Ovary (tissue), 3 donors: ENCODE results near the gene CBX3.

Experiments
- CTCF ChIP-seq, 3 donors: fragments of 450-650 bp in 2 of 3; fragments of 200-600 bp in 1 of 3; IDR thresholded peaks; one replicate each; pipeline versions ENCODE4 v1.5.1 to v1.8.0; 2016 to 2022; ENCODE audit warnings: antibody characterized with exemption in 3 of 3, mild to moderate bottlenecking in 1 of 3
- EP300 ChIP-seq: sonication (generic); formaldehyde crosslinking; IDR thresholded peaks from one replicate; pipeline ENCODE4 v1.6.1; 2017; ENCODE audit warnings: antibody characterized with exemption
- POLR2A ChIP-seq: fragments of 450-650 bp; IDR thresholded peaks from one replicate; pipeline ENCODE4 v1.6.1; 2017; ENCODE audit warnings: antibody characterized with exemption, mild to moderate bottlenecking, moderate library complexity
- donor health status: DM: no; HTN: no; CAD: no.

- no peak for TF ChIP-seq POLR2A
- TF ChIP-seq CTCF (IDR thresholded peaks at IDR 0.05): no peak
- no peak for TF ChIP-seq EP300
These were observed 14.9 kb upstream of the CBX3 start for GRCh38 chr7:26186364-26187311.
